Left ventricle myocardium inferior (tissue), 1 donor: ENCODE measurements around the gene MTCL1. TPM values are rescaled to one million over a fixed set of nuclear protein-coding genes. Genes with fewer than 3 reads are reported as not detected.

Experiments
- DNase-seq: peaks from one replicate; pipeline ENCODE4 v3.0.0-alpha.2; 2020
- H3K27ac ChIP-seq: fragments of 200-600 bp; replicated peaks from 2 replicates; pipeline ENCODE4 v1.8.0; 2021
- H3K27me3 ChIP-seq: fragments of 200-600 bp; 2 replicates; pipeline ENCODE4 v1.8.0; 2021; ENCODE audit warnings: low read depth
- H3K36me3 ChIP-seq: fragments of 200-600 bp; 2 replicates; pipeline ENCODE4 v1.8.0; 2021
- H3K4me1 ChIP-seq: fragments of 200-600 bp; 2 replicates; pipeline ENCODE4 v1.8.0; 2021
- H3K4me3 ChIP-seq: fragments of 200-600 bp; 2 replicates; pipeline ENCODE4 v1.8.0; 2021; ENCODE audit warnings: mild to moderate bottlenecking, moderate library complexity
- H3K9me3 ChIP-seq: fragments of 200-600 bp; replicated peaks from 2 replicates; pipeline ENCODE4 v1.8.0; 2021
- intact Hi-C: fragments of 100-400 bp; cut with micrococcal nuclease; formaldehyde crosslinking; loops from one replicate; pipeline ENCODE4 v1.11.0; 2022
- total RNA-seq: library from RNA; stranded (reverse); fragmentation: NEBNext Ultra II Directional; extraction: Animal tissue kit (Norgen Biotek cat#: 25700); gene quantifications from one replicate; pipeline ENCODE4 v1.2.1, GENCODE V29; 2021
- TF ChIP-seq, protein P1 (sequence below): fragments of 200-600 bp; IDR thresholded peaks from 2 replicates; pipeline ENCODE4 v1.8.0; 2021; ENCODE audit warnings: antibody characterized with exemption, mild to moderate bottlenecking, borderline replicate concordance
- donor health status: DM: no; HTN: yes; CAD: no; lungs with severe emphysema.

The MTCL1 gene
- total RNA-seq, 1 donor from 2014 or later = 9.1 TPM

DNA sequence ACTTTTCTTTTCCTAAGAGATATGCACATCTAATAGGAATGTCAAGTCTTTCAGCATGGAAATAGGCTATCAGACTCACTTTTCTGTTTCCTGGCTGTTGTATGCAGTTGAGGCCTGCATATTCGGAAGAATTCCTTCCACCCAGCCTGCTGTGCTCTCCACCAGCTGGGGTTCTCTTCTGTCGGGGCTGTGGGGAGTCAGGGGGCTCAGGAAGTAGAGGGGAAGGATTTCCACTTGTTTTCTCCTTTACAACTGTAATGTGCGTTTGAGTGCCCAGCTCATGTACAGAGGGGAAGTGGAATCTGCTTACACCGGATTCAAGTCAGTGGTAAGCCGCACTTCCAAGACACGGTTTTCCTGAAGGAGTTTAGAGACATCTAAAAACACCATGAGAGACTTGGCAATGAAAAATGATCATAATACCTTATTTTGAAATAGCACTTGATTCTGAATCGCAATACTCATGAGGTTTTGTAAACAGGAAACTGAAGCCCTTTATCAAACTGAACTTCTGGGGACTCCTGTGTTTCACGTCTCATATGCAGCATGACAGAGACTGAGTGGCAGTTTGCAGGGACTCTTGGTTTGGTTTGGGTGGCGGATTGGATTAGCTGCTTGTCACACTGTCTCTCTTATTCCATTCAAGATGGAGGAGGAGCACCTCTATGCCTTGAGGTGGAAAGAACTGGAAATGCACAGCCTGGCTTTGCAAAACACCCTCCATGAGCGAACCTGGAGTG, 90.4 kb downstream of the MTCL1 start:
- no peak for DNase-seq
- no peaks in the 10 kb centered on the region for H3K36me3 ChIP-seq
- TF ChIP-seq, protein P1, sequence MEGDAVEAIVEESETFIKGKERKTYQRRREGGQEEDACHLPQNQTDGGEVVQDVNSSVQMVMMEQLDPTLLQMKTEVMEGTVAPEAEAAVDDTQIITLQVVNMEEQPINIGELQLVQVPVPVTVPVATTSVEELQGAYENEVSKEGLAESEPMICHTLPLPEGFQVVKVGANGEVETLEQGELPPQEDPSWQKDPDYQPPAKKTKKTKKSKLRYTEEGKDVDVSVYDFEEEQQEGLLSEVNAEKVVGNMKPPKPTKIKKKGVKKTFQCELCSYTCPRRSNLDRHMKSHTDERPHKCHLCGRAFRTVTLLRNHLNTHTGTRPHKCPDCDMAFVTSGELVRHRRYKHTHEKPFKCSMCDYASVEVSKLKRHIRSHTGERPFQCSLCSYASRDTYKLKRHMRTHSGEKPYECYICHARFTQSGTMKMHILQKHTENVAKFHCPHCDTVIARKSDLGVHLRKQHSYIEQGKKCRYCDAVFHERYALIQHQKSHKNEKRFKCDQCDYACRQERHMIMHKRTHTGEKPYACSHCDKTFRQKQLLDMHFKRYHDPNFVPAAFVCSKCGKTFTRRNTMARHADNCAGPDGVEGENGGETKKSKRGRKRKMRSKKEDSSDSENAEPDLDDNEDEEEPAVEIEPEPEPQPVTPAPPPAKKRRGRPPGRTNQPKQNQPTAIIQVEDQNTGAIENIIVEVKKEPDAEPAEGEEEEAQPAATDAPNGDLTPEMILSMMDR = no peak
- H3K4me1 ChIP-seq = no peaks in the 10 kb centered on the region
- intact Hi-C loops = no loop called here
- no peaks in the 10 kb centered on the region for H3K9me3 ChIP-seq
- no peak overlapping the region for H3K27ac ChIP-seq
- no peak overlapping the region for H3K4me3 ChIP-seq
- no peaks in the 10 kb centered on the region for H3K27me3 ChIP-seq

DNA sequence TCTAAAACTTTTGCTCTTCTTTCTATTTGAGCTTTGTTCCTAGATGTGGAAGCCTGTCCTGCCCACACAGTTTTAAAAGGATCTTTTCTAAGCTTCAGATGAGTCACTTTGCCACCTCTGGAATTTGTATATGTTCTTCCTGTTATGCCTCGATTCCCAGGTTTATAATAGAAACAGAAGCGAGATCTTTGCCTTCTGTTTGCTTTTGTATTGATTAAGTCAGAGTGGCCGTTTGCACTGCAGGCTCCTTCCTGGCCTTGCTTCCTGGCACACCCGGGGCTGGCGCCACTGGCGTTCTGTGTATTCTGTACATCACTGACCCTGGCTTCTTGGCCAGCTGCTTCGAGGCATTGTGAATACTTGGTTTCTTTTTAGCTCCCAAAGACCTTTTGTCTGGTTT, 91.8 kb downstream of the MTCL1 start:
- TF ChIP-seq, protein P1 = no peak
- H3K4me1 ChIP-seq = no peaks in the 10 kb centered on the region
- no peak overlapping the region for H3K4me3 ChIP-seq
- no peaks in the 10 kb centered on the region for H3K36me3 ChIP-seq
- H3K9me3 ChIP-seq = no peaks in the 10 kb centered on the region
- H3K27ac ChIP-seq = no peak overlapping the region
- no peak for DNase-seq
- intact Hi-C loops = no loop called here
- H3K27me3 ChIP-seq = no peaks in the 10 kb centered on the region

DNA sequence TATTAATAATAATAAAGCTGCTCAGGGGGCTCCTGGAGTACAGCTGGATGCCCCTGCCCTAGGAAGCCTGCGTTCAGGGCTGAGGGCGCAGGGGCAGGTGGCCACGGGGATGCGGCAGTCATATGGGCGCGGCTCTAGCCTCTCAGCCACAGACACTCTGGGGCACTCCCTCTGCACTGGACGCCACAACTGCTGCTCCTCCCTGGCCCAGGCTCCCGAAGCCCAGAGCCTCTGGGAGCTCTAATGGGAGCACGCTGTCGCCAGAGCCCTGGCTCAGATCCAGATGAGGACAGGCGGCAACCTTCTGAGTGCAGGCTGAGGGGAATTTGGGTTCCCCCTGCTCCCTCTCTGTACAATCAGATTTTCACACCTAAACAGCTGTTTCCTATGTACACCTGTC, 93.6 kb downstream of the MTCL1 start:
- no peak for DNase-seq
- no peak overlapping the region for H3K4me3 ChIP-seq
- H3K4me1 ChIP-seq = no peaks in the 10 kb centered on the region
- no peaks in the 10 kb centered on the region for H3K27me3 ChIP-seq
- intact Hi-C loops = no loop called here
- H3K27ac ChIP-seq = no peak overlapping the region
- H3K9me3 ChIP-seq = no peaks in the 10 kb centered on the region
- TF ChIP-seq, protein P1 = no peak
- H3K36me3 ChIP-seq = no peaks in the 10 kb centered on the region

DNA sequence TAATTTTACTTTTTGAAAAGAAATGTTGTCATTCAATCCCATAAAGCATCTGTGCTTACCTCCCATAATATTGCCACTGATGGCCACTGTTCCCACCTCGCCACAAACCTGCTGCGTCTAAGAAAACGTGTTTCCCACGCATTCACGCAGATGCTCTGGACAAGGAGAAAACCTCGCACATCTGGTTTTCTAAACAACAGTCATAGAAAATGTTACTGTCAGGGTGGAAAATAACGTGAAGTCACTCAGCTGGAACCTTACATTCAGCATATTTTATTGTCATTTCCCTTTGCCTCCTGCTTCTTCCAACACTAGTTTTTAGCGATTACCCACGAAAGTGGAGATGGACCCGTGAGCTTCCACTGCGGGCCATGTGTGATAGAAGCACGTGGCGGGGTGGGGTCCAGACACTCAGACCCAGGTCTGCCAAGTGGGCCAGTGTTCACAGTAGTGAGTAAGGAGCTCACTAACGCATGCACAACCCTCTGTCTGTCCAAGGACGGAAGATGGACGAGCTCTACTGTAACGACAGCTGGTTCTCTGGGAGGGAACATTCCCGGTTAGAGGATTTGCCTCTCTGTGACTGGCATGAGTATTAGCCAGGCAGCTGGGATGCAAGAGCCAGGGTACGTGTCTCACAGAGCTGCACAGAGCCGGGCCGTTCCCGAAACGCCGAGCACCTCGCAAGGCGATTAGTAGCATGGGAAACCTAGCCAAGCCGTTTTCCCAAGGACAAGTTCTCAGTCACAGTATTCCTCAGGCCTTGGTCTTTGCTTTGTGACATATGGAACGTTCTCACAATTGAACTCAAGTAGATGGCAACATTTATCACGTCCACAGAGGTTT, 94.5 kb downstream of the MTCL1 start:
- Histone ChIP-seq H3K27me3 (no peaks in the 10 kb centered on the region), H3K36me3 (no peaks in the 10 kb centered on the region), H3K27ac (no peak overlapping the region), H3K4me1 (no peaks in the 10 kb centered on the region), H3K9me3 (no peaks in the 10 kb centered on the region), H3K4me3 (no peak overlapping the region)
- no peak for DNase-seq
- TF ChIP-seq, protein P1 = no peak
- intact Hi-C loops = no loop called here

DNA sequence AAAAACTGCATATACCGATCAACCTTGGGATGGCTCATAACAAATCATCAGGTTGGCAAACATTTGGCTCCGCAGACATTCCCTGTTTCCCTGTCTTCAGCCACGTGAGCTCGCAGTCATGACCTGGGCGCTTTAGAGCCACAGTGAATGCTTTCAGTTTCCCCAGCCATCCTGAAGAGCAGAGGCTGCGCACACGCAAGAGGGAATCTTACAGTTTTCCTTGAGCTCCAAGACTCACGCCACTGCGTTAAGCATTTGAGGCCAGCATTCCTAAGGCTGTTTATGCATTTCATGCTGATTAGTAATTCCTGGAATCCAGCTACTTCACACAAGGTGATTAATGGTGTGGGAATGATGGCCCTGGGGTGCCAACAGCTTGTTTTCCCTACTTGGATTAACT, 95.1 kb downstream of the MTCL1 start:
- Histone ChIP-seq H3K27me3 (no peaks in the 10 kb centered on the region), H3K4me3 (no peak overlapping the region), H3K36me3 (no peaks in the 10 kb centered on the region), H3K27ac (no peak overlapping the region), H3K9me3 (no peaks in the 10 kb centered on the region), H3K4me1 (no peaks in the 10 kb centered on the region)
- TF ChIP-seq, protein P1 = no peak
- intact Hi-C loops = no loop called here
- no peak for DNase-seq
